GM12801 (cell line): ENCODE data around the gene IMMP2L.

ENCODE experiments used
- TF ChIP-seq, protein P1 (sequence below): IDR thresholded peaks from one replicate; pipeline ENCODE4 v1.5.1; 2011; ENCODE audit warnings: control low read depth; ENCODE audit not compliant: insufficient read length; ENCODE audit errors: extremely low read depth

The IMMP2L gene

DNA sequence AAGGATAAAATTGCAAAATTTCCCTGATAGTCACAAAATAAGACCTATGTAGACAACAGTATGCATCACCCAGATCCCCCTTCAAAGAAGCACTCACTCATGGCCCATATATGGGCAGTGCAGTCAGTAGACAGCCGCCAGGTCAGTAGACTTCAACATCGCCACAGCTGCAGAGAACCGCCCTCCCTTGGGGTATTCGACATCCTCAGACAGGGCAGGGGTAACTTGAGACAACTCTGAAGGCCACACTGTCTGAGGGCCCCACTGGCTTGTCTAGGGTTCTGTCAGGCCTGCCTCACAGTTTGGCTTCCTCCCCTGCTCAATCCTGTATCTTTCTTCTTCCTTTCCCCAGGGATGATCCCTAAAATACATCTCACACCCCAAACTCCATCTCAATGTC lies 172.3 kb downstream of the IMMP2L start:
- TF ChIP-seq, protein P1, sequence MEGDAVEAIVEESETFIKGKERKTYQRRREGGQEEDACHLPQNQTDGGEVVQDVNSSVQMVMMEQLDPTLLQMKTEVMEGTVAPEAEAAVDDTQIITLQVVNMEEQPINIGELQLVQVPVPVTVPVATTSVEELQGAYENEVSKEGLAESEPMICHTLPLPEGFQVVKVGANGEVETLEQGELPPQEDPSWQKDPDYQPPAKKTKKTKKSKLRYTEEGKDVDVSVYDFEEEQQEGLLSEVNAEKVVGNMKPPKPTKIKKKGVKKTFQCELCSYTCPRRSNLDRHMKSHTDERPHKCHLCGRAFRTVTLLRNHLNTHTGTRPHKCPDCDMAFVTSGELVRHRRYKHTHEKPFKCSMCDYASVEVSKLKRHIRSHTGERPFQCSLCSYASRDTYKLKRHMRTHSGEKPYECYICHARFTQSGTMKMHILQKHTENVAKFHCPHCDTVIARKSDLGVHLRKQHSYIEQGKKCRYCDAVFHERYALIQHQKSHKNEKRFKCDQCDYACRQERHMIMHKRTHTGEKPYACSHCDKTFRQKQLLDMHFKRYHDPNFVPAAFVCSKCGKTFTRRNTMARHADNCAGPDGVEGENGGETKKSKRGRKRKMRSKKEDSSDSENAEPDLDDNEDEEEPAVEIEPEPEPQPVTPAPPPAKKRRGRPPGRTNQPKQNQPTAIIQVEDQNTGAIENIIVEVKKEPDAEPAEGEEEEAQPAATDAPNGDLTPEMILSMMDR, result no peak

DNA sequence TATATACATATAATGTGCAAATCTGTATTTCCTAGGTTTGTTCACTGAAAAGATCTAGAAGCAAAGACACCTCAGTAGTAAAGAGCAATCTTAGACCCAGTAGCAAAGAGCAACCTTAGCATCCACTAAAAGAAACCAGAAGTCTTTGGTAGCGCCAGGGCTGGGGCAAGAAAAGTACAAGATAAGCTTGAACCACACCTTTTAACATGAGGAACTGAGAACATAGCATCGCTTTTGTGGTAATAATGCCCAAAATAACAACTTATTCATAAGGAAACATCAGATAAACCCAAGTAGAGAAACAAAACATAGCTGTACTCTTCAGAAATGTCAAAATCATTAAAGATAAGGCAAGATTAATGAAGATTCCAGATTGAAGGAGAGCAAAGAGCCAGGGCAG lies 173.4 kb downstream of the IMMP2L start:
- TF ChIP-seq, protein P1, result no peak

DNA sequence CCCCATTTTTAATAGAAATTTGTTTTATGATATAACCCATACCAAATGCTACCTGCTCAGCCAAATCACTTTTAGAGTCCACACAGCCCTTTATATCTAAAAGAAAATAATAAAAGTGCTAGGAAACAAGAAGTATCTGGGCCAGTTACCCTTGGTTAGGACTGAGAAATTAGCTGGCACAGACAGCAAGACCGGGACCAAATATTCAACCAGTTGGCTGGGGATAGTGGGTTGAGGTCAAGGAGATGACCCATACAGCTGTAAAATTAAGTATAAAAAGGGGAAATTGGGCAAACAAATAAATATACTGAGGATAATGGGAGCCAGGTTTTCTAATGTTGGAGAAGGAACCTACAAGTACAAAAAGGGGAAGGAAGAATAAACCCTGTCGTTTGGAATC lies 174.3 kb downstream of the IMMP2L start:
- TF ChIP-seq, protein P1, result no peak

DNA sequence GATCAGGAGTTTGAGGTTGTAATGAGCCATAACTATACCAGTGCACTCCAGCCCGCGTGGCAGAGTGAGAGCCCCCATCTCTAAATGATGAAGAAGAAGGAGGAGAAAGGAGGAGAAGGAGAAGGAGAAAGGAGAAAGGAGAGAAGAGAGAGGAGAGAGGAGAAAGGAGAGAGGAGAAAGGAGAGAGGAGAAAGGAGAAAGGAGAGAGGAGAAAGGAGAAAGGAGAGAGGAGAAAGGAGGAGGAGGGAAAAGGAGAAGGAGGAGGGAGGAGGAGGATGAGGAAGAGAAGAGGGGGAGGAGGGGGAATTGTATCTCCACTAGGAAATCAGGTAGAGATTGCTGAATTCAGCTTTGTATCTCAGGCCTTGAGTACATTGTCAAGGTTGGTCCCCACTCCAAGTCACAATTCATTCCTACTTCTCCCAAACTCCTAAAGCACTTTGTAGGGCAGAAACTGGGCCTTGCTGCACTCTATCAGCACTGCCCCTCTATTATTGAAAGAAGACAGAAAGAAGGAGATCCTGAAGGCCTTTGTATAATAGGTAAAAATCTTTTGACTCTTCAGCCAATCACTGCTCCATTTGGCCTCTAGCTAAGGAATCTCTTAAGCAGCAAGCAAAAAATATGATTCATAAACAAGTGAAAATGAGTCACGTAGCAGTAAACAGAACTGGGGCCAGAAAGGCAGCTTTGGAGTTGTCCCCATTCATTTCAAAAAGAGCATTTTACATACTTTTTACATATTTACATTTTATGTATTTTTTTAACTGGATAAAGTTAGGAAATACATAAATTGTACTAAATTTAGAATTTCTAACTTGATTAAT lies 178.0 kb downstream of the IMMP2L start:
- TF ChIP-seq, protein P1, result no peak

DNA sequence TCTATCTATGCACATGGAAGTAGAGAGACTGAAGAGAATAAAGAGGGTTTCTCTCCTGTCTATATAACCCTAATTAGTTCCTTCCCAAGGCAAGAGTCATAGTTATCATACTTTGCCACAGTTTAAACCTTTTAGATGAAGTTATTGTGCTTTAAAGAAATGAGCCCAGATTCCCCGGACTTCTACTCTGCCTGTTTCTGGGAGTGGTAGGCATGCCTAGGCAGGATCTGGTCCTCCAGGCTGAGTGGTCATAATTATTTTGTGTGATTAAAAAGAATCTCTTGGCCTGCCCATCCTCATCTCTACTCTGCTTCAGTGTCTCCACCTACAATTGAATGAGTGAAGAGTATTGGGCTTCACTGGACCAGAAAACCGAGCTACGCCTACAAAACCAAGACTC lies 179.2 kb downstream of the IMMP2L start:
- TF ChIP-seq, protein P1, result no peak

DNA sequence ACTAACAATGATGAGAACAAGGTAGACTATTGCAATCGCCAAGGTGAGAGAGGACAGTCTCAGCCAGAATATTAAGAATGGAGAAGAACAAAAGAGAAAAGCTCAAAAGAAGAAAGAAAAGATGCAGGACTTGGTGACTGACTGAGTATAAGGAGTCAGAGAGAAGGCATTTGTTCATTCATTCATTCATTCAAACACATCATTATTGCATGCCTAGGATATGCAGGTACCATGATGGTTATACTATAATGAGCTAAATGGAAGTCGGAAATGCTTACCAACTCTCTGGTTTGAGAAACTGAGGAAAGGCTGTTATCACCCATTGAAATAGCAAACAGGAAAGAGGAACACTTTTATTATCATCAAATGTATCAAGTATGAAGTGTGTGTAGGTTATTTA lies 180.7 kb downstream of the IMMP2L start:
- TF ChIP-seq, protein P1, result no peak

DNA sequence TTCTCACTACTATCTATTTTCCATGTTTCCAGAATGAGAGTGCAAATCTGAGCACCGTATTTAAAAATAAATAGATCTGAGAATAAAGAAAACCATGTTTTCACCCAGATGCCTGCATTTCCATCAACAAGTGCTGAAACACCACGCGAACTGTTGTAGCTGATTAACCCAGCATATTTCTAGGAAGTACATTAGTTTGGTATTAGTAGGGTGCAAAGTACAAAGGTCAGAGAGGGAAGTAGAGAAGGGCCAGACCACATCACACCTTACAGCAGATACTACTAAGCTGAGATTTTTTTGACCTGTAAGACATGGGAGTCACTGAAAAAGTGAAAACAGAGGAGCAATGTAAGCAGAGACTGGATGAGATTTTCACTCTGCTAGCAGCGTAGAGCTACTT lies 181.3 kb downstream of the IMMP2L start:
- TF ChIP-seq, protein P1, result no peak
